T47D (cell line): ENCODE data around the gene DMKN.
A peak's percentile ranks its signal among the peaks of the same experiment; 100 is the strongest.

Experiments used
- DNase-seq, 2 experiments: peaks; one replicate each; pipeline versions ENCODE4 v3.0.0 to v3.0.0-alpha.2; 2011 to 2012; ENCODE audit warnings: low read depth in 1 of 2, low spot score in 1 of 2
- JUND ChIP-seq: IDR thresholded peaks from 2 replicates; pipeline ENCODE4 v1.6.1; 2012; ENCODE audit warnings: low read depth
- in situ Hi-C: cut with HindIII; loops from 2 replicates; pipeline ENCODE4 v1.10.0; 2016; ENCODE audit warnings: low sequenced_read_pairs, low pct_unique_long_range_greater_than_20kb

DMKN gene

GRCh38 chr19:35545001-35545854 is 31.8 kb upstream of the DMKN start, which contains the start of gene TMEM147:
TSS of gene TMEM147 (plus strand) at chr19:35545626. CDS start at chr19:35545740, 114 bp downstream.
- in situ Hi-C loops = no loop called here
- DNase-seq = peak; percentile 87 to 95
- TF ChIP-seq JUND = no peak

- no peak for TF ChIP-seq JUND
- in situ Hi-C loops = no loop called here
- DNase-seq = no peak
These were observed 30.8 kb upstream of the DMKN start for GRCh38 chr19:35544110-35544802.

- no peak for TF ChIP-seq JUND
- in situ Hi-C loops = no loop called here
- DNase-seq = no peak
These were observed 30.0 kb upstream of the DMKN start for GRCh38 chr19:35543280-35544109.

GRCh38 chr19:35542209-35542608 is 28.8 kb upstream of the DMKN start:
- DNase-seq = no peak
- in situ Hi-C loops = no loop called here
- no peak for TF ChIP-seq JUND

GRCh38 chr19:35540356-35540927 is 27.0 kb upstream of the DMKN start:
- no peak for TF ChIP-seq JUND
- no peak for DNase-seq
- in situ Hi-C loops = no loop called here

GRCh38 chr19:35539850-35540249 is 26.4 kb upstream of the DMKN start:
- in situ Hi-C loops = no loop called here
- no peak for DNase-seq
- TF ChIP-seq JUND = no peak

- DNase-seq = no peak
- TF ChIP-seq JUND = no peak
- in situ Hi-C loops = no loop called here
These were observed 25.9 kb upstream of the DMKN start for GRCh38 chr19:35539314-35539713.

- DNase-seq = no peak
- TF ChIP-seq JUND = no peak
- in situ Hi-C loops = no loop called here
These were observed 21.5 kb upstream of the DMKN start for GRCh38 chr19:35534803-35535480.

GRCh38 chr19:35533822-35534392 is 20.5 kb upstream of the DMKN start:
- DNase-seq = no peak
- in situ Hi-C loops = no loop called here
- no peak for TF ChIP-seq JUND

- in situ Hi-C loops = no loop called here
- no peak for TF ChIP-seq JUND
- DNase-seq = no peak
These were observed 19.9 kb upstream of the DMKN start, which contains the start of gene GAPDHS for GRCh38 chr19:35533201-35533821. TSS of gene GAPDHS (plus strand) at chr19:35533456. CDS start at chr19:35533528, 72 bp downstream.

- peak in 1 of 2 experiments; percentile 36 for DNase-seq
- no peak for TF ChIP-seq JUND
- in situ Hi-C loops = no loop called here
These were observed 17.8 kb upstream of the DMKN start for GRCh38 chr19:35531291-35531690.
